Upper lobe of left lung (tissue), 4 donors: ENCODE measurements around the gene KPNA1.

Source experiments
- CTCF ChIP-seq, 6 experiments: fragments of 450-650 bp in 4 of 6; fragments of 200-600 bp in 2 of 6; sonication (generic) in 2 of 6; IDR thresholded peaks; one replicate each; pipeline ENCODE4 v1.5.1; 2016 to 2019; ENCODE audit warnings: antibody characterized with exemption in 6 of 6
- POLR2A ChIP-seq, 4 donors: fragments of 450-650 bp; IDR thresholded peaks; one replicate each; pipeline ENCODE4 v1.5.1; 2016 to 2017; ENCODE audit warnings: antibody characterized with exemption in 4 of 4, mild to moderate bottlenecking in 2 of 4

- TF ChIP-seq CTCF (IDR thresholded peaks at IDR 0.05) (no peak), POLR2A (IDR thresholded peaks at IDR 0.05) (no peak)
Observed at GRCh38 chr3:122498152-122498551, 16.6 kb downstream of the KPNA1 start.
